ENCODE measurements around the gene MTA1.

MTA1 gene

DNA sequence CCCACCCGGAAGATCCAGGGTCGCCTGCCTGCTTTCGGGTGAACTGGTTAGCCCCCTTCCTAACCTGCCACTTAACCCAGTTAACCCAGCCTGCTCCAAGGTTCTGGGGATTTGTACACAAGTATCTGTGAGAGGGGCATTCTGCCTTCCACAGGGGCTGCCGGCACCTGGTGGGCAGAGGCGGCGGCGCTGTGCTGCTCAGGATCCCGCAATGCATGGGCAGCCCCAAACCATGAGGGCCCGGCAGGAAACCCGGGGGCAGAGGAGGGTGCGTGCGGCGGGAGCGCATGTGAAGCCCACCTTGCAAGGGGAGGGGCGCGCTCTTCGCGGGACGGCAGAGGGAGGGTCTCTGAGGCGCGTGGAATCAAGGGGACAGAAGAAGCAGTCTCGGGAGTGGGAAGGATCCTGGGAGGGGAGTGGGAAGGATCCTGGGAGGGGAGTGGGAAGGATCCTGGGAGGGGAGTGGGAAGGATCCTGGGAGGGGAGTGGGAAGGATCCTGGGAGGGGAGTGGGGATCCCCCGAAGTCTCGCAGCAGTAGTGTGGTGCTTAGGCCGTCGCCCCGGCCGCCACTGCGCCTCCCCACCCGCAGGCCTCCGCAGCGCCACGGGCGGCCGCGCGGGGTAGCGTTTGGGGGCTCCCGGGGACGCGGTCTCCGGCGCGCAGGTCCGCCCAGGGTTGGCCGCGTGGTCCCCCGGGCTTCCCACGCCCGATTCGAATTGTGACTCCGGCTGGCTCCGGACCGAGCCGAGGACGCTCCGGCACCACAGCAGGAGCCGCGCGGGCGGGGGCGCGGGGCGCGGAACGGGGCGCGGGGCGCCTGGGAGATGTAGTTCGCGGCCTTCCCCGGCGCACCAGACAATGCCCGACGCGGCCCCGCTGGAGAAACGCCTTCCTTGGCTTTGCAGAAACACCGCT is 4.9 kb upstream of the MTA1 start:
- Histone ChIP-seq H3K27me3 (peaks cover 57% of the 10 kb centered on the region), H4K20me1 (peaks cover 36% of the 10 kb centered on the region), H3K27ac (peak overlapping the region; percentile 74), H3K36me3 (no peaks in the 10 kb centered on the region), H3K4me3 (peak overlapping the region; percentile 70), H3K9ac (peak overlapping the region; percentile 71), H3K9me3 (no peaks in the 10 kb centered on the region), H3K4me2 (peak overlapping the region; percentile 78), H3K4me1 (peaks cover 72% of the 10 kb centered on the region)
- no peak for TF ChIP-seq Cebpa-rat (IDR thresholded peaks at IDR 0.05)

DNA sequence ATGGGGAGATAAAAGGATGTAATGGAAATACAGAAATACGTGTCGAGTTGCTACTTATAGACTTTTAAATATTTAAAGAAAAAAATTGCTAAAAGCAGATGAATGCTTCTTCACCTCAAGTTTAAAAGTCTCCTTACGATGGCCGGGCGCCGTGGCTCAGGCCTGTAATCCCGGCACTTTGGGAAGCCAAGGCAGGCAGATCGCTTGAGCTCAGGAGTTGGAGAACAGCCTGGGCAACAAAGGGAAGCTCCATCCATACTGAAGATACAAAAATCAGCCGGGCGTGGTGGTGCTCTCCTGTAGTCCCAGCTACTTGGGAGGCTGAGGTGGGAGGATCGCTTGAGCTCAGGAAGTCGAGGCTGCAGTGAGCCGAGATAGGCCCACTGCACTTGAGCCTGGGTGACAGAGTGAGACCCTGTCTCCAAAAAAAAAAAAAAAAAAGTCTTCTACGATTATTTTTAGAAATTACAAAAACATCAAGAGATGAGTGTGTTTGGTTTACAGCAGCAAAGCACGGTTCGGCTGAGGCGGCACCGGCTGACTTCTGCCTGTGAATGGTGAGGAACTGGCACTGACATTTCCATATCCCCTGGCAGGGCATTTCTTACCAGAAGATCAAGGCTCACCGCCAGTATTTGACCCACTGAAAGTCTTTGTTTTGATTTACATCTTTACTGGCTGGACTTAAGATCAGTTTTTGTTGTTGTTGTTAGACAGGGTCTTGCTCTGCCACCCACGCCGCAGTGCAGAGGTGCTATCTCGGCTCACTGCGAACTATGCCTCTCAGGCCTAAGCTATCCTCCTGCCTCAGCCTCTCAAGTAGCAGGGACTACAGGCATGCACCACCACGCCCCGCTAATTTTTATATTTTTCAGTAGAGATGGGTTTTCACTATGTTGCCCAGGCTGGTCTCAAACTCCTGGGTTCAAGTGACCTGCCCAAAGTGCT is 3.9 kb upstream of the MTA1 start:
- Histone ChIP-seq H3K4me1 (peaks cover 69% of the 10 kb centered on the region), H3K9ac (peak overlapping the region; percentile 71; the same call in 1 of the 2 replicates), H3K36me3 (no peaks in the 10 kb centered on the region), H3K4me3 (peak overlapping the region; percentile 70), H3K4me2 (peak overlapping the region; percentile 78), H3K9me3 (no peaks in the 10 kb centered on the region), H4K20me1 (peaks cover 30% of the 10 kb centered on the region), H3K27ac (no peak overlapping the region), H3K27me3 (peaks cover 47% of the 10 kb centered on the region)
- no peak for TF ChIP-seq Cebpa-rat (IDR thresholded peaks at IDR 0.05)

- Histone ChIP-seq H3K9ac (no peak overlapping the region), H4K20me1 (peaks cover 31% of the 10 kb centered on the region), H3K27me3 (peaks cover 39% of the 10 kb centered on the region), H3K4me1 (peaks cover 70% of the 10 kb centered on the region), H3K4me3 (no peak overlapping the region), H3K9me3 (no peaks in the 10 kb centered on the region), H3K4me2 (no peak overlapping the region), H3K36me3 (no peaks in the 10 kb centered on the region), H3K27ac (no peak overlapping the region)
- TF ChIP-seq Cebpa-rat (IDR thresholded peaks at IDR 0.05) = no peak
Observed at GRCh38 chr14:105416671-105417070, 3.0 kb upstream of the MTA1 start.

- peaks cover 9% of the 10 kb centered on the region for H3K36me3 ChIP-seq
- peaks cover 30% of the 10 kb centered on the region for H3K27me3 ChIP-seq
- no peak for TF ChIP-seq Cebpa-rat (IDR thresholded peaks at IDR 0.05)
- H3K4me2 ChIP-seq = peak overlapping the region; percentile 97
- H4K20me1 ChIP-seq = peaks cover 34% of the 10 kb centered on the region
- no peak overlapping the region for H3K27ac ChIP-seq
- no peak overlapping the region for H3K4me3 ChIP-seq
- no peak overlapping the region for H3K9ac ChIP-seq
- H3K9me3 ChIP-seq = no peaks in the 10 kb centered on the region
- peaks cover 74% of the 10 kb centered on the region for H3K4me1 ChIP-seq
Observed at GRCh38 chr14:105417690-105418121, 1.9 kb upstream of the MTA1 start.

DNA sequence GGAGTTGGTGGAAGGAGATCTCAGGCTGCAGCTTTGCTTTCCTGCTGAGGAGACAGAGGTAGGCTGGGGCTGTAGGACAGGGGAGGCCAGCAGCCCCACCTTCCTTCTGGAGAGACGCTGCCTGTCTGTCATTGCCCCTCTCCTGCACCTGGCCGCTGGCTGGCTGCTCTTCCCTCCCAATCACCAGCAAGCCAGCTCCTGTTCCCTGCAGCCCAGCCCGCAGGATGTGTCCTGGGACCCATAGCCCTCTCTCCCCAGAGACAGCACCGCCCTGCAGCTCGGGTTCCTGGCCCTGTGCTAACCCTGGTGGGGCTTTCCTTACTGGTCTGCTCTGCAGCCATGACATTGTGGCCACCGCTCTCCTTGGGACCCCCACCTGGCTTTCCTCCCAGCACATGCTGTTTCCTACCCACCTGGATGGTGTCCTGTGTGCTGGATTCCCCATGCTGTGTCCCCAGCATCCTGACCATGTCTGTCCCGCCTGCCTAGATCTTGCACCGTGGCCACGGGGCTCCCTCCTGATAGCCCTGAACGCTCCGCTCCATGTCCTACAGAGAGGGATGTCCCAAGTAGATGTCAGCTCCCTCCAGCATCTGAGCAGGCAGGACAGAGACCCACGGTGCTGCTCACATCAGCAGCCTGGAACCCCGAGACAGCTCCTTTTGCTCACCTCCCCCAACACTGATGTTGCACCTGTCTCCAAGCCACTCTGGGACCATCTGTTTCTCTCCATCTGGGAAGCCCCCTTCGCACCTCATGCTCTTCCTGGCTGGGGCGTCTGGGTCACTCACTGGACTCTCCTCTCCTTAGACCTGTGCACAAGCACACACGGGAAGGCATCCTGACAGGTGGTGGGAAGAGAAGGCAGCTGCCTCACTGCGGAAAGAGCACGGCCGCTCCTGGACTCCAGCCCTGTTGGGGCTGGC is 1.1 kb upstream of the MTA1 start:
- H3K9ac ChIP-seq = peak overlapping the region; percentile 89
- no peaks in the 10 kb centered on the region for H3K9me3 ChIP-seq
- H3K4me3 ChIP-seq = peak overlapping the region; percentile 76
- H3K4me1 ChIP-seq = peaks cover 74% of the 10 kb centered on the region
- peak overlapping the region; percentile 97 for H3K4me2 ChIP-seq
- peak overlapping the region; percentile 93 for H3K27ac ChIP-seq
- no peak for TF ChIP-seq Cebpa-rat (IDR thresholded peaks at IDR 0.05)
- peaks cover 22% of the 10 kb centered on the region for H3K27me3 ChIP-seq
- peaks cover 34% of the 10 kb centered on the region for H4K20me1 ChIP-seq
- peaks cover 17% of the 10 kb centered on the region for H3K36me3 ChIP-seq

DNA sequence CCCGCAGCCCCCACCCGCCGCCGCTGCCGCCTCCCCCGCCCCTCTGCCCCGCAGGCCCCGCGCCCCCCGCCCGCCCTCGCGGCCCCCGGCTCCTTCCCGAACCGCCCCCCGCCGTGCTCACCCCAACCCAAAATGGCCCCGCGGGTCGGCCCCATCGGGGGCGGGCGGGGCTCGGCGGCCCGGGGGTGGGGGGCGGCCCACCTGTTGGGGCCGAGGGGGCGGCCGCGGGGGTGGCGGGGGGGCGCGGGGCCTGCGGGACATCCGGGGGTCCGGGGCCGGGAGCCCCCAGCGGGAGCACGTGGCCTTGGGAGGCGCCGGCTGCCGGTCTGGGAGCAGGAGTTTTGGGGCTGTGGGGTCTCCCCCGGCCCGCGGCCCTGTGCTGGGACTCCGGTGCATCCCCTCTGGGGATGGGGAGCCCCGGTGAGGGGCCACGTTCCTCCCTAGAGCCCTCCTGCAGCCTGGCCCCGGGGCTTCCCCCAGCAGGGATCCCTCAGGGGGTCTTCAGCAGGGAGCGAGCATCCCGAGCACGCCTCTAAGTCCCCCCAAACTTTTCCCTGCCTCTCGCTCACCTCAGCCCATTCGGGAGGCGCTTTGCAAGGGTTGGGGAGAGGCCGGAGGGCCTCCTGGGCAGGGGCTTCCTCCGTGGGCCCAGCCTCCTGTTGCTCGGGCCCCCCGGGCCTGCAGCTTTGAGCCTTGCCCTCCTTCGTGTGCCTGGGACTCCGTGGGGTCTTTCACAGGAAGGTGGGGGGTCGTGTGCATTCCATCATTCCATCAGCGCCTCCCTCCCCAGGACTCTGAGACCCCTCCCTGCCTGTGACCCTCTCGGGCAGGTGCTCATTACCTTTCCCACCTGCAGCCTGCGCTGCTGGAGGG is 710 bp downstream of the MTA1 start:
- no peak for TF ChIP-seq Cebpa-rat (IDR thresholded peaks at IDR 0.05)
- H4K20me1 ChIP-seq = peaks cover 50% of the 10 kb centered on the region
- peak overlapping the region; percentile 98 for H3K9ac ChIP-seq
- peak overlapping the region; percentile 97 for H3K27ac ChIP-seq
- peaks cover 5% of the 10 kb centered on the region; the same call in 1 of the 2 replicates for H3K27me3 ChIP-seq
- H3K4me2 ChIP-seq = peak overlapping the region; percentile 100
- no peaks in the 10 kb centered on the region for H3K9me3 ChIP-seq
- H3K36me3 ChIP-seq = peaks cover 35% of the 10 kb centered on the region
- H3K4me1 ChIP-seq = peaks cover 73% of the 10 kb centered on the region
- H3K4me3 ChIP-seq = peak overlapping the region; percentile 94

GRCh38 chr14:105420974-105421674 is 1.5 kb downstream of the MTA1 start:
- Histone ChIP-seq H3K27me3 (no peaks in the 10 kb centered on the region), H3K4me1 (peaks cover 65% of the 10 kb centered on the region), H3K4me3 (peak overlapping the region; percentile 94), H3K9me3 (no peaks in the 10 kb centered on the region), H3K9ac (peak overlapping the region; percentile 98), H3K4me2 (peak overlapping the region; percentile 100), H4K20me1 (peaks cover 58% of the 10 kb centered on the region), H3K36me3 (peaks cover 41% of the 10 kb centered on the region), H3K27ac (peak overlapping the region; percentile 97)
- no peak for TF ChIP-seq Cebpa-rat (IDR thresholded peaks at IDR 0.05)

Measured in BLaER1 (cell line).